Fibroblast of the aortic adventitia (primary cell): ENCODE data around the gene NPHP4. TPM values are rescaled to one million over a fixed set of nuclear protein-coding genes. Genes with fewer than 3 reads are reported as not detected.

Experiments
- DNase-seq: peaks from one replicate; pipeline ENCODE4 v3.0.0-alpha.2; 2010; ENCODE audit warnings: low read depth
- H3K4me3 ChIP-seq: 2 replicates; pipeline ENCODE4 v1.5.1; 2011; ENCODE audit warnings: low read depth, mild to moderate bottlenecking, control low read depth, low read length, moderate library complexity
- total RNA-seq: library from RNA; depleted of rRNA; stranded (reverse); fragments of >200 nt; gene quantifications from 2 replicates; pipeline ENCODE4 v1.2.3, GENCODE V29; 2012; ENCODE audit warnings: low replicate concordance
- TF ChIP-seq, protein P1 (sequence below): IDR thresholded peaks from 2 replicates; pipeline ENCODE4 v1.5.1; 2011; ENCODE audit warnings: mild to moderate bottlenecking, low read length, control low read depth, inconsistent platforms; ENCODE audit not compliant: insufficient read depth

NPHP4 gene
- total RNA-seq, 1 donor = 6.9 TPM

DNA sequence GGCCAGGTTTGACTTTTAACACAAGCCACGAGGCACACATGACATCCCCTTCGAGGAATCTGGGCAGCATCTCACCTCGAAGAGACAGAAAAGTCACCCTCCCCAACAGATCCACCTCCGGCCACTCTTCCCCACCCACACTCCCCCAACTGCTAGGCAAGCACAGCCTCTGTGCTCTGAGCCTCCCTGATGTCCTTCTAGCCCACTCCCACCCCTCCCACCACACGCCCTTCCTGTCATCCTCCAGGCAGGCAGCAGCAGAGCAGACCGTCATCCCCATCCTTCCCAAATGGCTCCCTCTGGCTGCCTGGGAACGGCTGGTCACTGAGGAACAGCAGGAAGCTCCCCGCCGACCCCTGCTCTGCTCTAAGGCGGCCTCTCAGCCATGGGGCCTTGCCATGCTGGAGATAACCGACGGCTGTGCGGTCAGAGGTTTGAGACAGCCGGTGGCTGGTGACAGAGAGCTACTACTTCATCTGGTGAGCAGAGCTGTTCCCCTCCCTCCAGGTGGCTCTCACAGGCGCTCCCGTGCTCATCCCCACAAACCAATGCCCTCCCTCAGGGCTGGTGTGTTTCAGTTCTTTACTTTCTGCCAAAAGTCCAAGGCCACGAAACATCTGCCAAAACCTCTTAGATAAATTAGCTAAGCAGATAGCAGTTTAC, 25.6 kb downstream of the NPHP4 start:
- H3K4me3 ChIP-seq = no peak overlapping the region
- DNase-seq = no peak
- TF ChIP-seq, protein P1, sequence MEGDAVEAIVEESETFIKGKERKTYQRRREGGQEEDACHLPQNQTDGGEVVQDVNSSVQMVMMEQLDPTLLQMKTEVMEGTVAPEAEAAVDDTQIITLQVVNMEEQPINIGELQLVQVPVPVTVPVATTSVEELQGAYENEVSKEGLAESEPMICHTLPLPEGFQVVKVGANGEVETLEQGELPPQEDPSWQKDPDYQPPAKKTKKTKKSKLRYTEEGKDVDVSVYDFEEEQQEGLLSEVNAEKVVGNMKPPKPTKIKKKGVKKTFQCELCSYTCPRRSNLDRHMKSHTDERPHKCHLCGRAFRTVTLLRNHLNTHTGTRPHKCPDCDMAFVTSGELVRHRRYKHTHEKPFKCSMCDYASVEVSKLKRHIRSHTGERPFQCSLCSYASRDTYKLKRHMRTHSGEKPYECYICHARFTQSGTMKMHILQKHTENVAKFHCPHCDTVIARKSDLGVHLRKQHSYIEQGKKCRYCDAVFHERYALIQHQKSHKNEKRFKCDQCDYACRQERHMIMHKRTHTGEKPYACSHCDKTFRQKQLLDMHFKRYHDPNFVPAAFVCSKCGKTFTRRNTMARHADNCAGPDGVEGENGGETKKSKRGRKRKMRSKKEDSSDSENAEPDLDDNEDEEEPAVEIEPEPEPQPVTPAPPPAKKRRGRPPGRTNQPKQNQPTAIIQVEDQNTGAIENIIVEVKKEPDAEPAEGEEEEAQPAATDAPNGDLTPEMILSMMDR = no peak

DNA sequence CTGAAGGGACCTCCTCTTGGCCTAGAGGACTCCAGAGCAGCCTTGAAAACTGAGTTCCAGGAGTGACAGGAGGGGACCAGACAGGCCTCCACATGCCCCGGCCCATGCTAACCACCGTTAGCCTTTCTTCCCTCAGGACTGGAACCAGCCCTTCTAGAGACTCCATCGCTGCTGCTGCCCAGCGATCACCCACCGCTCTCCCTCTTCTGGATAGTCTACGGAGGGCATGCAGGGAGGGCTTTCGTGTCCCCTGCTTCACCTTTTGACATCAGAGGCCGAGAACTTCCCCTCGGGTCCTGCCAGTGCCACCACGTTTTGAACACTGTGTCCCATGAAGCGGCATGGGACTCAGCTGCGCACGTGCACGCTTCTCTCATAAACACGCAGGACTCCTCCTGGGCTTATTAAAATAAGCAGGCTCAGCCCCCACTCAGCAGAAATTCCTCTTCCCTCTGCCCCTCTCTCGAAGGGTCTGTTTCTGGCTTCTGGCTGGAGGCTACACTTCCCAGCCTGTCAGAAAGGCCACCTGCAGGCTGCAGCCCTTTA, 26.6 kb downstream of the NPHP4 start:
- no peak for DNase-seq
- TF ChIP-seq, protein P1 = no peak

DNA sequence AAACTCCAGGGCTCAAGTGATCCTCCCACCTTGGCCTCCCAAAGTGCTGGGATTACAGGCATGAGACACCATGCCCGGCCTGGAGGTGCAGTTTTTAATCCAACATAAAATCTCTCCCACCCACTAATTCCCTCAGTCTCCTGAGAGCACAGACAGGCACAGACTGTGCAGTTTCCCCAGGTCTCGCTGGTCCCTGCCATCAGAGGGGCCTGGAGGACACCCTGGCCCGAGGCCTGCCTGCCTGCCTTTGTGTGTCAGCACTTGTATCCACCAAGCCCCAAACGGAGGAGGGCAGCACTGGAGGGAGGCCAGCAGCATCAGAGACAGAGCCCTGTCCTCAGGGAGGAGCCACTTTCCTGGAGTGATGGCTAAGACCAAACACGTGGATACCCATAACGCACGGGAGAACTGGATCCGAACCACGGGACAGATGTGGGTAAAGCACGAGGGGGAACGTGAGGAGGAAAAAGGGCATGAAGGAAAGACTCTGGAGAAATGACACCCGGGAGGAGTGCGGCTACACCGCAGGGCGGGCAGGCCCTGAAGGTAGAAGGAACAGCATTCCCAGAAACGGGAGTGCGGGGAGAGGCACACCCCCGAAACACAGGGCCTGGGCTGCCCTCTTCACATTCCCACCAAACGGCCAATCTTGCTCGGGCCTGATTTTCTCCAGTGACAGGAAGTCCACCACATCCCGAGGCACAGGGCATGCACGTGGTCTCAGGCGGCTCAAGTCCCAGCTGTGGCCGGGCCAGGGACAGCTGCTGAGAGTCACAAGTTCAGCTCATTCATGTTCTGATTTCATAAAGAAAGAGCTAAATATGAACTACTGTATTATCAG, 29.7 kb downstream of the NPHP4 start:
- no peak for DNase-seq
- no peak overlapping the region for H3K4me3 ChIP-seq
- TF ChIP-seq, protein P1 = no peak

More for the DNA sequence above, 26.6 kb downstream of the NPHP4 start:
- no peak overlapping the region for H3K4me3 ChIP-seq

DNA sequence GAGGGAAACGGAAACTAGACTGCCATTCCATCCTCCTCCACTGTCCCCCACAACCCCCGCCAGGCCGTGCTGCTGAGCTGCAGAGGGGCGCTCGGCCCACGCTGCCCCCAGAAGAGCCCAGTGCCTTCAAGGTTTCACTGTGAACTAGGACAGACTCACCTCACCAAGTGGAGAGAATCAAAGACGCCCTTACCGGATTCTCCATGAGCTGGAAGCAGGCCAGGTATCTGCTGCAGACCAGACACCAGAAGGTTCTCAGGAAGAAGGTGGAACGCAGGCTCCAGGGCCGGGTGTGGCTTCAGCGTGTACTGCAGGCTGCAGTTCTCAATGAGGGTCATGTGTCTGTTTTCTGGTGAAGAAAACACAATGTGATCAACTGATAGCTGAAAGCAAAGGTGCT, 30.6 kb downstream of the NPHP4 start:
- H3K4me3 ChIP-seq = no peak overlapping the region
- DNase-seq = no peak
- TF ChIP-seq, protein P1 = no peak

DNA sequence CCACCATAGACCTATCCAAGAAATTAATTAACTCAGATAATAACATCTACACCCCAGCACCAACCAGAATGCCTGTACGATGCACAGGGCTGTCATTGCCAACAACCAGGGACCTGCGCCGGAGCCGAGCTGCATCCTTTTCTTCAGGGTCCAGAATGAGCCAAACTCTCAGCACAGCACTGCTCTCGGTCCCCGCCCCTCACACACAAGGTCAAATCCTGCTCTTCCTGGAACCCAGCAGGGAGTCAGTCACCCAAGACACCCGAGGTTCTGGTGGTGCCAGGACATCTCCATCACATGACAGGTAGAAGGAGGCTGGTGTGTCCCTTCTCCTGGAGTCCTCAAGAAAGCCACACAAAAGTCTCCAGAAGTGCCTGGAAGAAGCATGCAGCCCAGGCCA, 31.9 kb downstream of the NPHP4 start:
- H3K4me3 ChIP-seq = no peak overlapping the region
- TF ChIP-seq, protein P1 = no peak
- no peak for DNase-seq

DNA sequence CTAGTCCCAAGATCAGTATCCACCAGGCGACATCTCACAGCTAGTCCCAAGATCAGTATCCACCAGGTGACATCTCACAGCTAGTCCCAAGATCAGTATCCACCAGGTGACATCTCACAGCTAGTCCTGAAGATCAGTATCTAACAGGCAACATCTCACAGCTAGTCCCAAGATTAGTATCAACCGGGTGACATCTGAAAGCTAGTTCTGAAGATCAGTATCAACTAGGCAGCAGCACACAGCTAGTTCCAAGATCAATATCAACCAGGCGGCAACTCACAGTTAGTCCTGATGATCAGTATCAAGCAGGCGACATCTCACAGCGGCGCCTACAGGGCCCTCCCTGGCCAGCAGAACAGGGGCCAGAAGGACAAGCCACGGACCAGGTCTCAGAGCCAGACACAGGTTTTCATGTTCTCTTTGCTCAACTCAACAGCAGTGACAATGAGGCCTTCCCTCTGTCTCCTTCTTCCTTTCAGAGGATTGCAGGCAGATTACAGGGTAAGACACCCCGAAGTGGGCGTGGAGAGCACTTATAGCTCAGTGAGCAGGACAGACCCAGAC, 32.5 kb downstream of the NPHP4 start:
- H3K4me3 ChIP-seq = no peak overlapping the region
- no peak for DNase-seq
- TF ChIP-seq, protein P1 = no peak
